Mesendoderm (in vitro differentiated cells): ENCODE measurements around the gene TCERG1L.

Source experiments
- DNase-seq: peaks from one replicate; pipeline ENCODE4 v3.0.0; 2013
- H2AK5ac ChIP-seq: 2 replicates; pipeline ENCODE4 v1.6.1; 2013; ENCODE audit warnings: low read length, inconsistent platforms
- H2BK120ac ChIP-seq: 2 replicates; pipeline ENCODE4 v1.6.1; 2013; ENCODE audit warnings: low read depth, mild to moderate bottlenecking, low read length, moderate library complexity, mixed read lengths
- H2BK15ac ChIP-seq: replicated peaks from 2 replicates; pipeline ENCODE4 v1.6.1; 2013; ENCODE audit warnings: low read depth, mild to moderate bottlenecking, moderate library complexity
- H2BK5ac ChIP-seq: 2 replicates; pipeline ENCODE4 v1.6.1; 2013; ENCODE audit warnings: low read length, inconsistent platforms
- H3K18ac ChIP-seq: 2 replicates; pipeline ENCODE4 v1.6.1; 2013; ENCODE audit warnings: mild to moderate bottlenecking, low read length, mixed read lengths
- H3K23ac ChIP-seq: one replicate; pipeline ENCODE4 v1.6.1; 2013; ENCODE audit warnings: low read length
- H3K27ac ChIP-seq: 2 replicates; pipeline ENCODE4 v1.5.1; 2013; ENCODE audit warnings: low read depth, mild to moderate bottlenecking, inconsistent platforms, low read length, moderate library complexity
- H3K27me3 ChIP-seq: 2 replicates; pipeline ENCODE4 v1.6.1; 2013; ENCODE audit warnings: low read length, control low read depth, mild to moderate bottlenecking, inconsistent platforms; ENCODE audit not compliant: insufficient read depth, poor library complexity
- H3K36me3 ChIP-seq: 2 replicates; pipeline ENCODE4 v1.6.1; 2013; ENCODE audit warnings: low read length, inconsistent platforms; ENCODE audit not compliant: control insufficient read depth, insufficient read depth
- H3K4ac ChIP-seq: one replicate; pipeline ENCODE4 v1.6.1; 2013; ENCODE audit warnings: low read depth, mild to moderate bottlenecking, low read length, moderate library complexity
- H3K4me1 ChIP-seq: 2 replicates; pipeline ENCODE4 v1.6.1; 2013; ENCODE audit warnings: low read depth, low read length, inconsistent platforms; ENCODE audit not compliant: control insufficient read depth
- H3K4me2 ChIP-seq: 2 replicates; pipeline ENCODE4 v1.6.1; 2013; ENCODE audit warnings: low read length
- H3K4me3 ChIP-seq: 2 replicates; pipeline ENCODE4 v1.5.1; 2013; ENCODE audit warnings: mild to moderate bottlenecking, low read length
- H3K56ac ChIP-seq: one replicate; pipeline ENCODE4 v1.6.1; 2013; ENCODE audit warnings: low read length
- H3K79me1 ChIP-seq: 2 replicates; pipeline ENCODE4 v1.6.1; 2013; ENCODE audit warnings: low read length, inconsistent platforms
- H3K79me2 ChIP-seq: 2 replicates; pipeline ENCODE4 v1.6.1; 2013; ENCODE audit warnings: mild to moderate bottlenecking, low read length; ENCODE audit not compliant: control insufficient read depth, insufficient read depth
- H3K9ac ChIP-seq: 2 replicates; pipeline ENCODE4 v1.6.1; 2013; ENCODE audit warnings: low read length, inconsistent platforms
- H4K5ac ChIP-seq: one replicate; pipeline ENCODE4 v1.6.1; 2013; ENCODE audit warnings: low read length
- H4K8ac ChIP-seq: one replicate; pipeline ENCODE4 v1.6.1; 2013; ENCODE audit warnings: low read depth, mild to moderate bottlenecking, control low read depth, low read length, moderate library complexity
- WGBS: extraction: QIAGEN DNeasy Blood & Tissue Kit; methylation state at CpG from one replicate; pipeline ENCODE4 v1.1.7; 2013; ENCODE audit warnings: low lambda C conversion rate, missing lambda C conversion rate; ENCODE audit not compliant: insufficient coverage; ENCODE audit errors: extremely low coverage; 5-methylcytosine and 5-hydroxymethylcytosine counted together

Gene TCERG1L

DNA sequence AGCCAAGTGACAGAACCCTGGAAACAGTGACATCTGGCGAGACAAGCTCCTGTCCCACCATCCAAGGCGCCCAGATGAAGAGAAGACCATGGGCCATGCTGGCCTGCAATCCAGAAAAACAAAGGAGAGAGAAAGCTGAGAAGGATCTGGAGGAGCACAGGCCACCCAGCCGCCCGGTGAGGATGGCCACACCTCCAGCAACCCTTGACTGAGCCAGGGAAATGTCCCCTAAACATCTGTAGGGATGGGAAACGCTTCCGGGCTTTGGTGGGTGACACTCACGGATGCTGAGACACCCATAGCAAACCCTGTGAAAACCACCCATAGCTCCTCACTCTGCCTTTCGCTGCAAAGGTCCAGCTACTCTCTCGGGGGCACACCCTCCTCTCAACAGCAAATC, 32.0 kb downstream of the TCERG1L start:
- H3K79me2 ChIP-seq: no peaks in the 10 kb centered on the region
- H3K79me1 ChIP-seq: no peaks in the 10 kb centered on the region
- H2AK5ac ChIP-seq: peak overlapping the region; percentile 9
- peak overlapping the region; percentile 88 for H3K18ac ChIP-seq
- no peak overlapping the region for H4K8ac ChIP-seq
- H3K27ac ChIP-seq: peak overlapping the region; percentile 55
- peak overlapping the region; percentile 40 for H2BK120ac ChIP-seq
- H3K4ac ChIP-seq: peak overlapping the region; percentile 44
- H3K56ac ChIP-seq: peak overlapping the region; percentile 86
- no peaks in the 10 kb centered on the region for H3K27me3 ChIP-seq
- peak overlapping the region; percentile 92 for H2BK5ac ChIP-seq
- no peak overlapping the region for H3K4me3 ChIP-seq
- H3K9ac ChIP-seq: peak overlapping the region; percentile 14
- H3K4me2 ChIP-seq: no peak overlapping the region
- no peak overlapping the region for H3K23ac ChIP-seq
- H3K36me3 ChIP-seq: no peaks in the 10 kb centered on the region
- peak; percentile 27 for DNase-seq
- no CpG with 5 or more reads among the region's 9 CpGs for WGBS
- peaks cover 18% of the 10 kb centered on the region for H3K4me1 ChIP-seq
- no peak overlapping the region for H4K5ac ChIP-seq
- no peak overlapping the region for H2BK15ac ChIP-seq

GRCh38 chr10:131277969-131278368, 33.6 kb downstream of the TCERG1L start:
- peak overlapping the region; percentile 61 for H3K4ac ChIP-seq
- H3K4me3 ChIP-seq: no peak overlapping the region
- H3K4me2 ChIP-seq: no peak overlapping the region
- no peaks in the 10 kb centered on the region for H3K27me3 ChIP-seq
- no peak overlapping the region for H3K56ac ChIP-seq
- H2BK5ac ChIP-seq: no peak overlapping the region
- peaks cover 18% of the 10 kb centered on the region for H3K4me1 ChIP-seq
- H3K18ac ChIP-seq: peak overlapping the region; percentile 55
- H2AK5ac ChIP-seq: no peak overlapping the region
- H3K23ac ChIP-seq: no peak overlapping the region
- no peaks in the 10 kb centered on the region for H3K36me3 ChIP-seq
- H3K9ac ChIP-seq: no peak overlapping the region
- no peak overlapping the region for H3K27ac ChIP-seq
- no peak overlapping the region for H2BK120ac ChIP-seq
- no peak for DNase-seq
- no CpG with 5 or more reads among the region's 12 CpGs for WGBS
- no peak overlapping the region for H2BK15ac ChIP-seq
- no peak overlapping the region for H4K5ac ChIP-seq
- no peaks in the 10 kb centered on the region for H3K79me2 ChIP-seq
- H4K8ac ChIP-seq: no peak overlapping the region
- H3K79me1 ChIP-seq: no peaks in the 10 kb centered on the region

GRCh38 chr10:131277278-131277677, 34.2 kb downstream of the TCERG1L start:
- H2BK5ac ChIP-seq: no peak overlapping the region
- H4K8ac ChIP-seq: no peak overlapping the region
- no peak overlapping the region for H3K27ac ChIP-seq
- peak overlapping the region; percentile 55 for H3K18ac ChIP-seq
- peak overlapping the region; percentile 61 for H3K4ac ChIP-seq
- H3K27me3 ChIP-seq: no peaks in the 10 kb centered on the region
- H3K56ac ChIP-seq: peak overlapping the region; percentile 1
- H3K36me3 ChIP-seq: no peaks in the 10 kb centered on the region
- no peak overlapping the region for H4K5ac ChIP-seq
- H2BK120ac ChIP-seq: no peak overlapping the region
- H3K9ac ChIP-seq: no peak overlapping the region
- no peaks in the 10 kb centered on the region for H3K79me2 ChIP-seq
- H3K23ac ChIP-seq: no peak overlapping the region
- no peaks in the 10 kb centered on the region for H3K79me1 ChIP-seq
- no CpG with 5 or more reads among the region's 12 CpGs for WGBS
- DNase-seq: no peak
- no peak overlapping the region for H3K4me3 ChIP-seq
- H3K4me1 ChIP-seq: peaks cover 18% of the 10 kb centered on the region
- no peak overlapping the region for H2BK15ac ChIP-seq
- H2AK5ac ChIP-seq: peak overlapping the region; percentile 4
- no peak overlapping the region for H3K4me2 ChIP-seq

GRCh38 chr10:131275691-131276090, 35.8 kb downstream of the TCERG1L start:
- H3K4ac ChIP-seq: no peak overlapping the region
- no peak overlapping the region for H2AK5ac ChIP-seq
- no peak overlapping the region for H4K8ac ChIP-seq
- no peak overlapping the region for H2BK5ac ChIP-seq
- no peaks in the 10 kb centered on the region for H3K36me3 ChIP-seq
- no peak overlapping the region for H3K4me3 ChIP-seq
- whole genome bisulfite sequencing: no CpG with 5 or more reads among the region's 4 CpGs
- DNase-seq: no peak
- no peak overlapping the region for H3K4me2 ChIP-seq
- H2BK120ac ChIP-seq: no peak overlapping the region
- H4K5ac ChIP-seq: no peak overlapping the region
- no peaks in the 10 kb centered on the region for H3K27me3 ChIP-seq
- no peak overlapping the region for H3K27ac ChIP-seq
- H3K79me2 ChIP-seq: no peaks in the 10 kb centered on the region
- peaks cover 14% of the 10 kb centered on the region for H3K4me1 ChIP-seq
- H3K23ac ChIP-seq: no peak overlapping the region
- H3K79me1 ChIP-seq: no peaks in the 10 kb centered on the region
- H2BK15ac ChIP-seq: no peak overlapping the region
- H3K9ac ChIP-seq: no peak overlapping the region
- no peak overlapping the region for H3K18ac ChIP-seq
- no peak overlapping the region for H3K56ac ChIP-seq

DNA sequence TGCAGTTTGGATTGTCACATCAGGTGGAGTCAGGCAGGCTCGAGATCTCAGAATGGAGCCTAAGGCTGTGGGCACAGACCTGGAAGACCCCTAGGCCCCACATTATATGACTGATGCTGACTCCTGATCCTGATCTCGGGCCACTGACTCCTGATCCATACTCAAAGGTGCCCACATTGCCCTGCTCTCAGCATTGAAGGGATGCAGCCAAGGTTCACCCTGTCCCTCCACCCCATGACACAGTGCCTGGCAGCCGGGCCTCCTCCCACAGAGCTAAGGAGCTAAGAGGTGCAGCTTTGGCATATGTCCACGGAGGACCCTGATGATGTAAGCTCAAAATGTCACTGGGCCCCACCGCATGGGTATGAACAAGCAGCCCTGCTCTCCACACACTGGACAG, 36.6 kb downstream of the TCERG1L start:
- H4K5ac ChIP-seq: no peak overlapping the region
- no peak overlapping the region for H3K23ac ChIP-seq
- peaks cover 14% of the 10 kb centered on the region for H3K4me1 ChIP-seq
- H4K8ac ChIP-seq: no peak overlapping the region
- no peak overlapping the region for H2AK5ac ChIP-seq
- no peaks in the 10 kb centered on the region for H3K79me2 ChIP-seq
- no peak overlapping the region for H3K18ac ChIP-seq
- no peak overlapping the region for H3K9ac ChIP-seq
- H3K27ac ChIP-seq: no peak overlapping the region
- no peak overlapping the region for H2BK120ac ChIP-seq
- H3K79me1 ChIP-seq: no peaks in the 10 kb centered on the region
- H3K4ac ChIP-seq: no peak overlapping the region
- H3K4me2 ChIP-seq: no peak overlapping the region
- no peak overlapping the region for H3K4me3 ChIP-seq
- WGBS: no CpG with 5 or more reads among the region's 5 CpGs
- no peak overlapping the region for H2BK15ac ChIP-seq
- no peak overlapping the region for H3K56ac ChIP-seq
- DNase-seq: no peak
- H3K27me3 ChIP-seq: no peaks in the 10 kb centered on the region
- H3K36me3 ChIP-seq: no peaks in the 10 kb centered on the region
- no peak overlapping the region for H2BK5ac ChIP-seq

DNA sequence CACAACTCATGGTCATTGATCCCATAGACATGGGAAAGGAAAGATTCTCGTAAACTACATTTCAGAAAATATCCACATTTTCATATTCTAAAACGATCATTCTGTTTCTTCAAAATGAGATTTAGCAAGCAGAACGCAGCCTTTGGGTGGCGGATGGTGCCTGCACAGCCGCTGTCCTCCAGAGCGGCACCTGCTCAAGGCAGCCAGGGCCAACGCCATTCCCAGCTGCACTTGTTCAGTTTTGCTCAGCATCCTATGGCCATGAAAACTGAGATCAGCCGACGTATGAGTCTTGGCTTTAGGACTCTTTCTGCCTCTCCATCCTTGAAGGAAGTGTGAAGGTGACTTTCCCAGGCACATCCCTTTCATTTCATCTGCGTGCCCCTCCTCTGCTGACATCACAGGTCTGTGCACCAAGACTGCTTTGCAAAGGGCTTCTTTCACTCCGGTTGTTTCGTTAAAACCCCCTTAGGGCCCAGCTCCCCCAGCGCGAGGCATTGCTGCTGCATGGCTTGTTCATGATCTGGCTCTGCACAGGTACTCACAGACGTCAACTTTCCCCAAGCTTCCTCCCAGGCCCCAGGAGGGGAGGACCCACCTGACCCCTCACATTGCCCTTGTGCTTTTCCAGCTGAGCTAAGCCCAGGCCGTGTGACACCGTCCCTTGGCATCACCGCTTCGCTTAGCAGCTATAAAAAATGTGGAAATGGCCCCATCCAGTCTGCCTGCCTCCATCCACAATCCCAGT, 37.2 kb downstream of the TCERG1L start:
- Histone ChIP-seq H3K4ac (no peak overlapping the region), H2BK120ac (no peak overlapping the region), H3K27ac (no peak overlapping the region), H3K4me2 (no peak overlapping the region), H3K9ac (no peak overlapping the region), H3K79me1 (no peaks in the 10 kb centered on the region), H3K36me3 (no peaks in the 10 kb centered on the region), H3K4me3 (no peak overlapping the region), H2BK15ac (no peak overlapping the region), H4K5ac (no peak overlapping the region), H3K27me3 (no peaks in the 10 kb centered on the region), H2BK5ac (no peak overlapping the region), H3K79me2 (no peaks in the 10 kb centered on the region), H2AK5ac (no peak overlapping the region), H3K56ac (no peak overlapping the region), H4K8ac (no peak overlapping the region), H3K4me1 (peaks cover 11% of the 10 kb centered on the region), H3K18ac (no peak overlapping the region), H3K23ac (no peak overlapping the region)
- no CpG with 5 or more reads among the region's 19 CpGs for WGBS
- no peak for DNase-seq
